Adrenal gland (tissue), 5 donors: Measurements from ENCODE around the gene GASK1A.

Experiments
- POLR2A ChIP-seq, 2 donors: fragments of 450-650 bp; IDR thresholded peaks; one replicate each; pipeline ENCODE4 v1.6.1; 2017; ENCODE audit warnings: antibody characterized with exemption in 2 of 2, mild to moderate bottlenecking in 2 of 2, moderate library complexity in 1 of 2
- TF ChIP-seq, protein P1 (sequence below), 6 experiments: fragments of 450-650 bp in 4 of 6; fragments of 200-600 bp in 2 of 6; sonication (generic) in 1 of 6; IDR thresholded peaks; 1 replicate in 5 of 6; 2 replicates in 1 of 6; pipeline versions ENCODE4 v1.5.1 to v1.8.0; 2016 to 2021; ENCODE audit warnings: antibody characterized with exemption in 6 of 6, mild to moderate bottlenecking in 2 of 6, moderate library complexity in 1 of 6
- donor health status: DM: no; HTN: no; CAD: no.

DNA sequence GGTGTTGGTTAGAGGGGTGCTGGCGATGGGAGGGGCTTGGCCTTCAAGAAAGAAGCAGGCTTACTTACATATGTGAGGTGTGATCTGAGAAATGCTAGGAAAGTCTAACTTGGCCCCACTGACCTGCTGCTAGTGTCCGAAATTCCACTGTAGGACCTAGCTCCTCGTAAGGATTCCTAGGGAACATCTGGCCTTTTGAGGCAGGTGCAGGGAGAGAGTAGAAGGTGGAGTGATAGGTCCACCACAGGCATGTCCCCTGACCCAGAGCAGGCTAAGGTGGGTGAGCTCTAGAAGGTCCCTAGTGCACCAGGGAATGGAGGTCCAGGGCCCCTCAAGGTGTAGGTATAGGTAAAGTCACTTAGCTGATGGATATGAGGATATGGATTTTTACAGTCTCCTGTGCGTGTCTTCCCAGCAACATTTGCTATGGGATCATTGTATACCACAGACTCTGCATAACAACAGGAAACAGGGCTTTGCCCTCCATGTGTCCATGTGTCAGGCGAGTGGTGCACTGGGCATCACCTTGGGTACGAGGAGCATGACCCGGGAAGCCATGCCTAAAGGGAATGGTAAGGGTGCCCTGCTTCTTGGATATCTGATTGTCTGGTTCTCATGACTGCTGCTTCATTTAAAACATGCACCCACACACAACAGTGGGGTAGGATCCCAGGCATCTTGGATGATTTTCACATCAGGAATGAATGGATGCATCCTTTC is 94.2 kb downstream of the GASK1A start:
- TF ChIP-seq, protein P1, sequence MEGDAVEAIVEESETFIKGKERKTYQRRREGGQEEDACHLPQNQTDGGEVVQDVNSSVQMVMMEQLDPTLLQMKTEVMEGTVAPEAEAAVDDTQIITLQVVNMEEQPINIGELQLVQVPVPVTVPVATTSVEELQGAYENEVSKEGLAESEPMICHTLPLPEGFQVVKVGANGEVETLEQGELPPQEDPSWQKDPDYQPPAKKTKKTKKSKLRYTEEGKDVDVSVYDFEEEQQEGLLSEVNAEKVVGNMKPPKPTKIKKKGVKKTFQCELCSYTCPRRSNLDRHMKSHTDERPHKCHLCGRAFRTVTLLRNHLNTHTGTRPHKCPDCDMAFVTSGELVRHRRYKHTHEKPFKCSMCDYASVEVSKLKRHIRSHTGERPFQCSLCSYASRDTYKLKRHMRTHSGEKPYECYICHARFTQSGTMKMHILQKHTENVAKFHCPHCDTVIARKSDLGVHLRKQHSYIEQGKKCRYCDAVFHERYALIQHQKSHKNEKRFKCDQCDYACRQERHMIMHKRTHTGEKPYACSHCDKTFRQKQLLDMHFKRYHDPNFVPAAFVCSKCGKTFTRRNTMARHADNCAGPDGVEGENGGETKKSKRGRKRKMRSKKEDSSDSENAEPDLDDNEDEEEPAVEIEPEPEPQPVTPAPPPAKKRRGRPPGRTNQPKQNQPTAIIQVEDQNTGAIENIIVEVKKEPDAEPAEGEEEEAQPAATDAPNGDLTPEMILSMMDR (IDR thresholded peaks at IDR 0.05), result no peak
- TF ChIP-seq POLR2A (IDR thresholded peaks at IDR 0.05), result no peak
